ENCODE data around the gene AP3B1.

- TF ChIP-seq RFX5 (IDR thresholded peaks at IDR 0.05; ENCODE audit: low read length) (no peak), NRF1 (IDR thresholded peaks at IDR 0.05; ENCODE audit: low read depth, low read length) (no peak), CTCF (IDR thresholded peaks at IDR 0.05) (no peak), ZBTB33 (IDR thresholded peaks at IDR 0.05; ENCODE audit: borderline replicate concordance, low read depth) (no peak), POLR2AphosphoS5 (IDR thresholded peaks at IDR 0.05; ENCODE audit: low read depth, low read length) (no peak), REST (IDR thresholded peaks at IDR 0.05; ENCODE audit: low read depth, low read length) (no peak)
Measured at GRCh38 chr5:77963795-77964194, 330.7 kb downstream of the AP3B1 start.
